ENCODE measurements around the gene JARID2.

DNA sequence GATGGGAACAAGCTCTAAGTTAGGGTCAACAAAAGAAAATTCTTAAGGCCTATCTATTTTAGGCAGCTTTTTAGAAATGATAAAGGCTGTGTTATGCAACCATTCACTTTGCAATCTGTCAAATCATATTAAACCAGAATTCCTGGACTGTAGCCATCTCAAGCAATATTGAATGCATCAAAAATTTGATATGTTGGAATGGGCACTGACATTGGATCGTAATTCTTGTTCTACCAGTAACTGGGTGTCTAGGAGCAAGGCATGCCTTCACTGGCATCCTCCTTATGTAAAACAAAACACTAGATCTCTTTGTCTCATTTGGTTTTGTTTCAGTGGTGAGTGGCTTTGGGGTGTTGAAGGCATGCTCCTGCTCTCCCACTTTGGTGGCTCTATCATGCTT lies 145.6 kb downstream of the JARID2 start:
- TF ChIP-seq CTCF (IDR thresholded peaks at IDR 0.05; ENCODE audit: poor library complexity, severe bottlenecking), result no peak
- TF ChIP-seq, protein P1, sequence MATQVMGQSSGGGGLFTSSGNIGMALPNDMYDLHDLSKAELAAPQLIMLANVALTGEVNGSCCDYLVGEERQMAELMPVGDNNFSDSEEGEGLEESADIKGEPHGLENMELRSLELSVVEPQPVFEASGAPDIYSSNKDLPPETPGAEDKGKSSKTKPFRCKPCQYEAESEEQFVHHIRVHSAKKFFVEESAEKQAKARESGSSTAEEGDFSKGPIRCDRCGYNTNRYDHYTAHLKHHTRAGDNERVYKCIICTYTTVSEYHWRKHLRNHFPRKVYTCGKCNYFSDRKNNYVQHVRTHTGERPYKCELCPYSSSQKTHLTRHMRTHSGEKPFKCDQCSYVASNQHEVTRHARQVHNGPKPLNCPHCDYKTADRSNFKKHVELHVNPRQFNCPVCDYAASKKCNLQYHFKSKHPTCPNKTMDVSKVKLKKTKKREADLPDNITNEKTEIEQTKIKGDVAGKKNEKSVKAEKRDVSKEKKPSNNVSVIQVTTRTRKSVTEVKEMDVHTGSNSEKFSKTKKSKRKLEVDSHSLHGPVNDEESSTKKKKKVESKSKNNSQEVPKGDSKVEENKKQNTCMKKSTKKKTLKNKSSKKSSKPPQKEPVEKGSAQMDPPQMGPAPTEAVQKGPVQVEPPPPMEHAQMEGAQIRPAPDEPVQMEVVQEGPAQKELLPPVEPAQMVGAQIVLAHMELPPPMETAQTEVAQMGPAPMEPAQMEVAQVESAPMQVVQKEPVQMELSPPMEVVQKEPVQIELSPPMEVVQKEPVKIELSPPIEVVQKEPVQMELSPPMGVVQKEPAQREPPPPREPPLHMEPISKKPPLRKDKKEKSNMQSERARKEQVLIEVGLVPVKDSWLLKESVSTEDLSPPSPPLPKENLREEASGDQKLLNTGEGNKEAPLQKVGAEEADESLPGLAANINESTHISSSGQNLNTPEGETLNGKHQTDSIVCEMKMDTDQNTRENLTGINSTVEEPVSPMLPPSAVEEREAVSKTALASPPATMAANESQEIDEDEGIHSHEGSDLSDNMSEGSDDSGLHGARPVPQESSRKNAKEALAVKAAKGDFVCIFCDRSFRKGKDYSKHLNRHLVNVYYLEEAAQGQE (IDR thresholded peaks at IDR 0.05; ENCODE audit: borderline replicate concordance), result no peak
